Liver (tissue), 3 donors: Measurements from ENCODE around the gene CSTPP1.

Experiments
- FOXA1 ChIP-seq: IDR thresholded peaks from 2 replicates; pipeline ENCODE4 v1.6.1; 2016; ENCODE audit warnings: antibody characterized with exemption
- GABPA ChIP-seq, 2 donors: IDR thresholded peaks in 1 of 2; conservative IDR thresholded peaks in 1 of 2; 2 replicates each; pipeline ENCODE4 v1.6.1; 2016; ENCODE audit warnings: antibody characterized with exemption in 2 of 2, mild to moderate bottlenecking in 1 of 2, moderate library complexity in 1 of 2
- MAX ChIP-seq: IDR thresholded peaks from 2 replicates; pipeline ENCODE4 v1.6.1; 2016; ENCODE audit warnings: antibody characterized with exemption
- NR2F2 ChIP-seq: IDR thresholded peaks from 2 replicates; pipeline ENCODE4 v1.6.1; 2016; ENCODE audit warnings: antibody characterized with exemption
- TAF1 ChIP-seq: conservative IDR thresholded peaks from 2 replicates; pipeline ENCODE4 v1.6.1; 2016; ENCODE audit warnings: antibody characterized with exemption, mild to moderate bottlenecking
- TF ChIP-seq, protein P1 (sequence below): fragments of 150-350 bp; IDR thresholded peaks from 2 replicates; pipeline ENCODE4 v1.5.1; 2017; ENCODE audit warnings: improper control_type of control experiment, low read depth, low read length; ENCODE audit not compliant: missing input control
- donor health status: healthy.
- donor health status: healthy.

- TF ChIP-seq, protein P1, sequence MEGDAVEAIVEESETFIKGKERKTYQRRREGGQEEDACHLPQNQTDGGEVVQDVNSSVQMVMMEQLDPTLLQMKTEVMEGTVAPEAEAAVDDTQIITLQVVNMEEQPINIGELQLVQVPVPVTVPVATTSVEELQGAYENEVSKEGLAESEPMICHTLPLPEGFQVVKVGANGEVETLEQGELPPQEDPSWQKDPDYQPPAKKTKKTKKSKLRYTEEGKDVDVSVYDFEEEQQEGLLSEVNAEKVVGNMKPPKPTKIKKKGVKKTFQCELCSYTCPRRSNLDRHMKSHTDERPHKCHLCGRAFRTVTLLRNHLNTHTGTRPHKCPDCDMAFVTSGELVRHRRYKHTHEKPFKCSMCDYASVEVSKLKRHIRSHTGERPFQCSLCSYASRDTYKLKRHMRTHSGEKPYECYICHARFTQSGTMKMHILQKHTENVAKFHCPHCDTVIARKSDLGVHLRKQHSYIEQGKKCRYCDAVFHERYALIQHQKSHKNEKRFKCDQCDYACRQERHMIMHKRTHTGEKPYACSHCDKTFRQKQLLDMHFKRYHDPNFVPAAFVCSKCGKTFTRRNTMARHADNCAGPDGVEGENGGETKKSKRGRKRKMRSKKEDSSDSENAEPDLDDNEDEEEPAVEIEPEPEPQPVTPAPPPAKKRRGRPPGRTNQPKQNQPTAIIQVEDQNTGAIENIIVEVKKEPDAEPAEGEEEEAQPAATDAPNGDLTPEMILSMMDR: no peak
- TF ChIP-seq NR2F2 (no peak), MAX (no peak), FOXA1 (no peak), GABPA (IDR thresholded peaks at IDR 0.05 in 1 of 2, conservative IDR thresholded peaks at IDR 0.05 in 1 of 2) (no peak), TAF1 (no peak)
Observed at GRCh38 chr11:47147250-47147649, 210.7 kb downstream of the CSTPP1 start.
